ENCODE measurements around the gene DTYMK.

DNA sequence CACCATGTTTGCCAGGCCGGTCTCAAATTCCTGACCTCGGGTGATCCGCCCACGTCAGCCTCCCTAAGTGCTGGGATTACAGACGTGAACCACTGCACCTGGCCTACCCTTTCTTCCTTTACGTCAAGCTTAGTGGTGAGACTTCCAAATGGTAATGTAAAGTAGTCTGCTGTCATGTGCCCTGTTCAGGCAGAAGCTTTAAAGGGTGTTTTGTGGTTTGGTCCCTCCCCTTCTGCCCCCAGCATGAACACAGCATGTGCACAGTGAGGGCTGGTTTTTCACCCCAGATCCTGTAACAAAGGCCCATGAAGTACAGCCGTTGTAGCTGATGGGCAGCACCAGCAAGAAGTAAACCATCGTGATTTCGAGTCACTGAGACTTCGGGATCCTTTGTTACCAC, 2.7 kb upstream of the DTYMK start:
- TF ChIP-seq RXRA (IDR thresholded peaks at IDR 0.05; ENCODE audit: insufficient read depth, low read depth, low read length): no peak
- TF ChIP-seq SP2 (IDR thresholded peaks at IDR 0.05; ENCODE audit: low read length): no peak
- TF ChIP-seq, protein P1, sequence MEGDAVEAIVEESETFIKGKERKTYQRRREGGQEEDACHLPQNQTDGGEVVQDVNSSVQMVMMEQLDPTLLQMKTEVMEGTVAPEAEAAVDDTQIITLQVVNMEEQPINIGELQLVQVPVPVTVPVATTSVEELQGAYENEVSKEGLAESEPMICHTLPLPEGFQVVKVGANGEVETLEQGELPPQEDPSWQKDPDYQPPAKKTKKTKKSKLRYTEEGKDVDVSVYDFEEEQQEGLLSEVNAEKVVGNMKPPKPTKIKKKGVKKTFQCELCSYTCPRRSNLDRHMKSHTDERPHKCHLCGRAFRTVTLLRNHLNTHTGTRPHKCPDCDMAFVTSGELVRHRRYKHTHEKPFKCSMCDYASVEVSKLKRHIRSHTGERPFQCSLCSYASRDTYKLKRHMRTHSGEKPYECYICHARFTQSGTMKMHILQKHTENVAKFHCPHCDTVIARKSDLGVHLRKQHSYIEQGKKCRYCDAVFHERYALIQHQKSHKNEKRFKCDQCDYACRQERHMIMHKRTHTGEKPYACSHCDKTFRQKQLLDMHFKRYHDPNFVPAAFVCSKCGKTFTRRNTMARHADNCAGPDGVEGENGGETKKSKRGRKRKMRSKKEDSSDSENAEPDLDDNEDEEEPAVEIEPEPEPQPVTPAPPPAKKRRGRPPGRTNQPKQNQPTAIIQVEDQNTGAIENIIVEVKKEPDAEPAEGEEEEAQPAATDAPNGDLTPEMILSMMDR (IDR thresholded peaks at IDR 0.05; ENCODE audit: control extremely low read depth in 1 of 3, insufficient read depth in 1 of 3, low read depth in 1 of 3, low read length in 3 of 3): no peak
- no peak for TF ChIP-seq SP1 (IDR thresholded peaks at IDR 0.05; ENCODE audit: low read depth, low read length)
- TF ChIP-seq POLR2A (IDR thresholded peaks at IDR 0.05; ENCODE audit: control extremely low read depth in 1 of 2, low read depth in 2 of 2, low read length in 2 of 2): no peak
- no peak for TF ChIP-seq CHD2 (IDR thresholded peaks at IDR 0.05; ENCODE audit: low read length)
- TF ChIP-seq EZH2 (IDR thresholded peaks at IDR 0.05; ENCODE audit: low read depth, low read length, severe bottlenecking): no peak
- TF ChIP-seq RAD21 (IDR thresholded peaks at IDR 0.05 in 1 of 2, conservative IDR thresholded peaks at IDR 0.05 in 1 of 2; ENCODE audit: low read depth in 2 of 2, low read length in 2 of 2): no peak
- TF ChIP-seq TEAD4 (IDR thresholded peaks at IDR 0.05; ENCODE audit: low read depth, low read length): no peak
